Activated CD4-positive, alpha-beta T cell treated with anti-CD3 and anti-CD28 coated beads, Interleukin-2, amount 10 ng/mL, durations not matched to agents 7 days and 5 days (primary cell): ENCODE results near the gene SYT17. TPM values are rescaled to one million over a fixed set of nuclear protein-coding genes. Genes with fewer than 3 reads are reported as not detected.

Experiments
- CTCF ChIA-PET: fragments of 350-600 bp; sonication (Branson Sonifier 250); formaldehyde crosslinking; loops from one replicate; lab custom pipeline; 2021; ENCODE audit warnings: antibody characterized with exemption; lab: Charles Lee
- POLR2A ChIA-PET: fragments of 350-600 bp; sonication (Branson Sonifier 250); formaldehyde crosslinking; loops from one replicate; lab custom pipeline; 2021; ENCODE audit warnings: antibody characterized with exemption; lab: Charles Lee
- DNase-seq: peaks from one replicate; pipeline ENCODE4 v3.0.0-alpha.2; 2020
- H3K27ac Mint-ChIP-seq: one replicate; pipeline ENCODE4 v1.8.0; 2021; ENCODE audit warnings: mild to moderate bottlenecking, moderate library complexity, mixed read lengths
- H3K27me3 Mint-ChIP-seq: one replicate; pipeline ENCODE4 v1.8.0; 2021; ENCODE audit warnings: mixed read lengths
- H3K36me3 Mint-ChIP-seq: one replicate; pipeline ENCODE4 v1.8.0; 2021; ENCODE audit warnings: low read depth, mixed read lengths
- H3K4me1 Mint-ChIP-seq: one replicate; pipeline ENCODE4 v1.8.0; 2021; ENCODE audit warnings: mixed read lengths
- H3K4me3 Mint-ChIP-seq: one replicate; pipeline ENCODE4 v1.8.0; 2021; ENCODE audit warnings: mild to moderate bottlenecking, moderate library complexity, mixed read lengths
- H3K9me3 Mint-ChIP-seq: one replicate; pipeline ENCODE4 v1.8.0; 2021; ENCODE audit warnings: mixed read lengths
- total RNA-seq, 2 experiments: library from RNA; stranded (reverse); gene quantifications; one replicate each; pipeline ENCODE4 v1.2.3, GENCODE V29; 2021

SYT17 gene
- total RNA-seq, 2 experiments from 2014 or later, result not detected

- no peaks in the 10 kb centered on the region for H3K27me3 Mint-ChIP-seq
- no peak overlapping the region for H3K27ac Mint-ChIP-seq
- POLR2A ChIA-PET, result no interaction called here
- DNase-seq, result no peak
- no peak overlapping the region for H3K4me3 Mint-ChIP-seq
- H3K9me3 Mint-ChIP-seq, result peaks cover 5% of the 10 kb centered on the region
- H3K4me1 Mint-ChIP-seq, result peaks cover 5% of the 10 kb centered on the region
- CTCF ChIA-PET, result interaction anchor here (0.7 kb wide), 1 partner anchor 8 kb away, joined by 3 read pairs; no protein-coding TSS in a partner anchor
- no peaks in the 10 kb centered on the region for H3K36me3 Mint-ChIP-seq
Observed at GRCh38 chr16:19213885-19214284, 45.8 kb downstream of the SYT17 start.

GRCh38 chr16:19215705-19216104 is 47.7 kb downstream of the SYT17 start:
- CTCF ChIA-PET, result no interaction called here
- DNase-seq, result no peak
- H3K36me3 Mint-ChIP-seq, result no peaks in the 10 kb centered on the region
- H3K9me3 Mint-ChIP-seq, result peaks cover 8% of the 10 kb centered on the region
- peaks cover 5% of the 10 kb centered on the region for H3K4me1 Mint-ChIP-seq
- no peak overlapping the region for H3K27ac Mint-ChIP-seq
- POLR2A ChIA-PET, result no interaction called here
- no peaks in the 10 kb centered on the region for H3K27me3 Mint-ChIP-seq
- H3K4me3 Mint-ChIP-seq, result no peak overlapping the region

- no peak for DNase-seq
- Mint-ChIP-seq H3K9me3 (peaks cover 8% of the 10 kb centered on the region), H3K4me1 (peaks cover 5% of the 10 kb centered on the region), H3K4me3 (no peak overlapping the region), H3K27ac (no peak overlapping the region), H3K27me3 (no peaks in the 10 kb centered on the region), H3K36me3 (no peaks in the 10 kb centered on the region)
- ChIA-PET POLR2A (no interaction called here), CTCF (no interaction called here)
Observed at GRCh38 chr16:19218581-19218980, 50.5 kb downstream of the SYT17 start.

GRCh38 chr16:19219836-19220235 is 51.8 kb downstream of the SYT17 start:
- H3K4me1 Mint-ChIP-seq, result peaks cover 5% of the 10 kb centered on the region
- no peaks in the 10 kb centered on the region for H3K36me3 Mint-ChIP-seq
- no peak overlapping the region for H3K27ac Mint-ChIP-seq
- no peak for DNase-seq
- H3K4me3 Mint-ChIP-seq, result no peak overlapping the region
- H3K9me3 Mint-ChIP-seq, result peaks cover 8% of the 10 kb centered on the region
- ChIA-PET CTCF (no interaction called here), POLR2A (no interaction called here)
- peaks cover 5% of the 10 kb centered on the region for H3K27me3 Mint-ChIP-seq

GRCh38 chr16:19223235-19224170 is 55.5 kb downstream of the SYT17 start:
- CTCF ChIA-PET, result interaction anchor here (1.0 kb wide), 1 partner anchor 46 kb away, joined by 3 read pairs; no protein-coding TSS in a partner anchor
- H3K27me3 Mint-ChIP-seq, result peaks cover 5% of the 10 kb centered on the region
- DNase-seq, result peak; percentile 41

GRCh38 chr16:19225651-19226050 is 57.6 kb downstream of the SYT17 start:
- no peak for DNase-seq
- Mint-ChIP-seq H3K27me3 (peaks cover 5% of the 10 kb centered on the region), H3K27ac (no peak overlapping the region), H3K36me3 (no peaks in the 10 kb centered on the region), H3K9me3 (peaks cover 2% of the 10 kb centered on the region), H3K4me3 (no peak overlapping the region), H3K4me1 (no peaks in the 10 kb centered on the region)
- ChIA-PET CTCF (no interaction called here), POLR2A (no interaction called here)

More at GRCh38 chr16:19223235-19224170, 55.5 kb downstream of the SYT17 start:
- H3K27ac Mint-ChIP-seq, result no peak overlapping the region
- no peaks in the 10 kb centered on the region for H3K4me1 Mint-ChIP-seq
- POLR2A ChIA-PET, result no interaction called here
- no peaks in the 10 kb centered on the region for H3K36me3 Mint-ChIP-seq
- no peak overlapping the region for H3K4me3 Mint-ChIP-seq
- H3K9me3 Mint-ChIP-seq, result peaks cover 5% of the 10 kb centered on the region

GRCh38 chr16:19227643-19228042 is 59.6 kb downstream of the SYT17 start:
- Mint-ChIP-seq H3K4me1 (no peaks in the 10 kb centered on the region), H3K9me3 (peaks cover 2% of the 10 kb centered on the region), H3K4me3 (no peak overlapping the region), H3K27me3 (peaks cover 5% of the 10 kb centered on the region), H3K36me3 (no peaks in the 10 kb centered on the region), H3K27ac (no peak overlapping the region)
- ChIA-PET POLR2A (no interaction called here), CTCF (no interaction called here)
- no peak for DNase-seq

- H3K4me1 Mint-ChIP-seq, result no peaks in the 10 kb centered on the region
- ChIA-PET POLR2A (no interaction called here), CTCF (no interaction called here)
- H3K4me3 Mint-ChIP-seq, result no peak overlapping the region
- peaks cover 5% of the 10 kb centered on the region for H3K27me3 Mint-ChIP-seq
- no peak for DNase-seq
- peaks cover 2% of the 10 kb centered on the region for H3K9me3 Mint-ChIP-seq
- H3K36me3 Mint-ChIP-seq, result no peaks in the 10 kb centered on the region
- no peak overlapping the region for H3K27ac Mint-ChIP-seq
Observed at GRCh38 chr16:19228052-19228451, 60.0 kb downstream of the SYT17 start.

- peaks cover 2% of the 10 kb centered on the region for H3K9me3 Mint-ChIP-seq
- H3K4me3 Mint-ChIP-seq, result no peak overlapping the region
- H3K27me3 Mint-ChIP-seq, result peaks cover 5% of the 10 kb centered on the region
- ChIA-PET CTCF (no interaction called here), POLR2A (no interaction called here)
- H3K27ac Mint-ChIP-seq, result no peak overlapping the region
- DNase-seq, result no peak
- no peaks in the 10 kb centered on the region for H3K4me1 Mint-ChIP-seq
- no peaks in the 10 kb centered on the region for H3K36me3 Mint-ChIP-seq
Observed at GRCh38 chr16:19228575-19228974, 60.5 kb downstream of the SYT17 start.

GRCh38 chr16:19230575-19230974 is 62.5 kb downstream of the SYT17 start:
- POLR2A ChIA-PET, result no interaction called here
- H3K27ac Mint-ChIP-seq, result no peak overlapping the region
- no peaks in the 10 kb centered on the region for H3K4me1 Mint-ChIP-seq
- DNase-seq, result no peak
- H3K36me3 Mint-ChIP-seq, result no peaks in the 10 kb centered on the region
- CTCF ChIA-PET, result interaction anchor here (0.7 to 0.8 kb wide), 2 partner anchors 27 to 295 kb away, joined by 4 read pairs; no protein-coding TSS in a partner anchor
- H3K4me3 Mint-ChIP-seq, result no peak overlapping the region
- peaks cover 14% of the 10 kb centered on the region for H3K9me3 Mint-ChIP-seq
- no peaks in the 10 kb centered on the region for H3K27me3 Mint-ChIP-seq

- ChIA-PET CTCF (no interaction called here), POLR2A (no interaction called here)
- no peak for DNase-seq
- no peaks in the 10 kb centered on the region for H3K27me3 Mint-ChIP-seq
- H3K9me3 Mint-ChIP-seq, result peaks cover 16% of the 10 kb centered on the region
- H3K4me1 Mint-ChIP-seq, result no peaks in the 10 kb centered on the region
- H3K27ac Mint-ChIP-seq, result no peak overlapping the region
- no peak overlapping the region for H3K4me3 Mint-ChIP-seq
- H3K36me3 Mint-ChIP-seq, result no peaks in the 10 kb centered on the region
Observed at GRCh38 chr16:19231881-19232280, 63.8 kb downstream of the SYT17 start.

- H3K36me3 Mint-ChIP-seq, result no peaks in the 10 kb centered on the region
- peaks cover 16% of the 10 kb centered on the region for H3K9me3 Mint-ChIP-seq
- ChIA-PET CTCF (interaction anchor here (1.6 kb wide), 1 partner anchor 12 kb away, joined by 3 read pairs; no protein-coding TSS in a partner anchor), POLR2A (interaction anchor here (0.6 kb wide), 1 partner anchor 366 kb away, joined by 5 read pairs; no protein-coding TSS in a partner anchor)
- no peaks in the 10 kb centered on the region for H3K4me1 Mint-ChIP-seq
- H3K27ac Mint-ChIP-seq, result no peak overlapping the region
- no peaks in the 10 kb centered on the region for H3K27me3 Mint-ChIP-seq
- DNase-seq, result no peak
- no peak overlapping the region for H3K4me3 Mint-ChIP-seq
Observed at GRCh38 chr16:19232988-19233387, 64.9 kb downstream of the SYT17 start.

GRCh38 chr16:19235478-19235877 is 67.4 kb downstream of the SYT17 start:
- no peaks in the 10 kb centered on the region for H3K4me1 Mint-ChIP-seq
- H3K4me3 Mint-ChIP-seq, result no peak overlapping the region
- ChIA-PET CTCF (no interaction called here), POLR2A (no interaction called here)
- H3K27ac Mint-ChIP-seq, result no peak overlapping the region
- H3K36me3 Mint-ChIP-seq, result no peaks in the 10 kb centered on the region
- H3K27me3 Mint-ChIP-seq, result no peaks in the 10 kb centered on the region
- peaks cover 21% of the 10 kb centered on the region for H3K9me3 Mint-ChIP-seq
- no peak for DNase-seq
